ENCODE data around the gene PCDHB15. TPM values are rescaled to one million over a fixed set of nuclear protein-coding genes. Genes with fewer than 3 reads are reported as not detected.

PCDHB15 gene
- total RNA-seq, 1 donor: 0.09 TPM

GRCh38 chr5:141250576-141250975, 5.4 kb downstream of the PCDHB15 start:
- no peak for DNase-seq (ENCODE audit: low read depth)
- no peak overlapping the region for H3K4me3 ChIP-seq (ENCODE audit: low read depth, low read length)
- TF ChIP-seq, protein P1, sequence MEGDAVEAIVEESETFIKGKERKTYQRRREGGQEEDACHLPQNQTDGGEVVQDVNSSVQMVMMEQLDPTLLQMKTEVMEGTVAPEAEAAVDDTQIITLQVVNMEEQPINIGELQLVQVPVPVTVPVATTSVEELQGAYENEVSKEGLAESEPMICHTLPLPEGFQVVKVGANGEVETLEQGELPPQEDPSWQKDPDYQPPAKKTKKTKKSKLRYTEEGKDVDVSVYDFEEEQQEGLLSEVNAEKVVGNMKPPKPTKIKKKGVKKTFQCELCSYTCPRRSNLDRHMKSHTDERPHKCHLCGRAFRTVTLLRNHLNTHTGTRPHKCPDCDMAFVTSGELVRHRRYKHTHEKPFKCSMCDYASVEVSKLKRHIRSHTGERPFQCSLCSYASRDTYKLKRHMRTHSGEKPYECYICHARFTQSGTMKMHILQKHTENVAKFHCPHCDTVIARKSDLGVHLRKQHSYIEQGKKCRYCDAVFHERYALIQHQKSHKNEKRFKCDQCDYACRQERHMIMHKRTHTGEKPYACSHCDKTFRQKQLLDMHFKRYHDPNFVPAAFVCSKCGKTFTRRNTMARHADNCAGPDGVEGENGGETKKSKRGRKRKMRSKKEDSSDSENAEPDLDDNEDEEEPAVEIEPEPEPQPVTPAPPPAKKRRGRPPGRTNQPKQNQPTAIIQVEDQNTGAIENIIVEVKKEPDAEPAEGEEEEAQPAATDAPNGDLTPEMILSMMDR (IDR thresholded peaks at IDR 0.05; ENCODE audit: insufficient read depth, low read length): no peak

- H3K4me3 ChIP-seq (ENCODE audit: low read depth, low read length): no peak overlapping the region
- TF ChIP-seq, protein P1 (IDR thresholded peaks at IDR 0.05; ENCODE audit: insufficient read depth, low read length): no peak
- DNase-seq (ENCODE audit: low read depth): no peak
These were observed 13.3 kb downstream of the PCDHB15 start for GRCh38 chr5:141258464-141258863.

DNA sequence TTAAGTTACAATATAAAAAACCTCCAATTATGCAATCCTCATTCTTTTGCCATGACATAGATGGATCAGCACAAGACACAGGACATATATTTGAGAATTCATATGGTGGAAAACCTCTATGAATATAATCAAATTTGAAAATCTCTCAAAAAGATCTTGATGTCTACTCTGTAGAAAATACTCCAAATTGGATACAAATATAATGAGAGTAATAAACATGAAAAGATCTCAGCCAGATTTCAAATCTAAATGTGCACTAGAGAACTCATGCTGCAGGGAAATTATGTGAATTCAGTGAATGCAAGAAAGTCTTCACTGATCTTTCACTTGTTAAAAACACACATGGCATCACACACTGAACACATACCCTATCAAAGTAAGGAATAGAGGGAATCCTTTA, 13.8 kb downstream of the PCDHB15 start:
- no peak overlapping the region for H3K4me3 ChIP-seq (ENCODE audit: low read depth, low read length)
- TF ChIP-seq, protein P1 (IDR thresholded peaks at IDR 0.05; ENCODE audit: insufficient read depth, low read length): no peak
- DNase-seq (ENCODE audit: low read depth): no peak

DNA sequence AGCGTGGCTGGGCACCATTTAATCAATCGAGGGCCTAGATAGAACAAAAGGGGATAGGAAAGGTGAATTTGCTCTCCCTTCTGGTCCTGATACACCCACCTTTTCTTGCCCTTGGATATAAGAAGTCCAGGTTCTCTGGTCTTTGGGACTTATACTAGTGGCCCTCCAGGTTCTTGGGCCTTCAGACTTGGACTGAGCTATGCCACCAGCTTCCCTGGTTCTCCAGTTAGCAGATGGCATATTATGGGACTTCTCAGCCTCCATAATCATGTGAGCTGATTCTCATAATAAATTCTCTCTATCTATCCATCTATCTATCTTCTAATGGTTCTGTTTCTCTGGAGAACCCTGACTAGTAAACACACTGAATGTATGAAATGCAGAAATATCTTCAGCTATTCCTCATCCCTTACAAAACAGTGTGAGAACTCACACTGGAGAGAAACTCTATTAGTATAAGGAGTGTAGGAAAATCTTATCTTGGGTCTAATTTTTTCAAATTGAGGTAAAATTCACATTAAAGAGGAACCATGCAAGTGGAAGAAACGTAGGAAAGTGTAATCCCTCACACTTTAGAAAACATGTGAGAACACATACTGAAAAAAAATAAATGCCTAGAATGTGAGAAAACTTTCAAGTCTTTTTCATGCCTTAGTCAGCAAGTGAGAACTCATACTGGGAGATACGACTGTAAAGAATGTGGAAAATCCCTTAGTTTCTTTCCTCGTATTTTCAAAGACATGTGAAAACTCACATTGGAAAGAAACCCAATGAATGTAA, 15.5 kb downstream of the PCDHB15 start:
- H3K4me3 ChIP-seq (ENCODE audit: low read depth, low read length): no peak overlapping the region
- TF ChIP-seq, protein P1 (IDR thresholded peaks at IDR 0.05; ENCODE audit: insufficient read depth, low read length): no peak
- DNase-seq (ENCODE audit: low read depth): peak; percentile 4

GRCh38 chr5:141261238-141261546, 16.0 kb downstream of the PCDHB15 start:
- TF ChIP-seq, protein P1 (IDR thresholded peaks at IDR 0.05; ENCODE audit: insufficient read depth, low read length): no peak
- no peak for DNase-seq (ENCODE audit: low read depth)
- no peak overlapping the region for H3K4me3 ChIP-seq (ENCODE audit: low read depth, low read length)

GRCh38 chr5:141269195-141269594, 24.0 kb downstream of the PCDHB15 start:
- TF ChIP-seq, protein P1 (IDR thresholded peaks at IDR 0.05; ENCODE audit: insufficient read depth, low read length): no peak
- H3K4me3 ChIP-seq (ENCODE audit: low read depth, low read length): no peak overlapping the region
- DNase-seq (ENCODE audit: low read depth): no peak

DNA sequence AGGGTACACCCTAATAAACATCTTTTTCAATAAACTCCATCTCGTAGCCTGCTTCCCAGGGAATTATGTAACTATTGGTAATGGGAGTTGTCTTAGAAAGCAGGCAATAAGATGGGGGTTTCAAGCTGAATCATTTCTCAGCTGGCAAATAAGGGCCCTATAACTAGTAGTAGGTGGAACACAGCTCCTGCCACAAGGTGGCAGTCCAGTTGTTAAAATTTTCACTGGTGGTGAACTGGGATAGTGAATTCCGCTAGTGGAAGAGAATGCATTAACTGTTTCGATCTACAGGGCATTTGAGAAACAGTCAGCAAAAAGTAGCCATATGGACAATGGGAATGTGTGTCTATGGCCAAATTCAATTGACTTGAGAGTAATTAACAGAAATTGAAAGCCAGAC, 27.7 kb downstream of the PCDHB15 start:
- no peak overlapping the region for H3K4me3 ChIP-seq (ENCODE audit: low read depth, low read length)
- TF ChIP-seq, protein P1 (IDR thresholded peaks at IDR 0.05; ENCODE audit: insufficient read depth, low read length): no peak
- no peak for DNase-seq (ENCODE audit: low read depth)

Measured in fibroblast of the aortic adventitia (primary cell).